K562 (cell line): ENCODE results near the gene LYRM1. TPM values are rescaled to one million over a fixed set of nuclear protein-coding genes. Genes with fewer than 3 reads are reported as not detected.

ENCODE experiments used
- ATAC-seq: fragments of 200-7000 bp; cut with Tn5 transposase; 3 replicates; pipeline ENCODE4 v1.9.1; 2020; ENCODE audit warnings: moderate library complexity
- BruUV-seq: library from RNA; stranded (reverse); fragments of 400-500 nt; replicated peaks from 2 replicates; lab custom pipeline; 2021; lab: Mats Ljungman, UMichigan
- CTCF ChIA-PET: fragments of 300-600 bp; formaldehyde crosslinking; extraction: SDS; loops from one replicate; lab custom pipeline; 2021; ENCODE audit warnings: low intra/inter-chr PET ratio; lab: Yijun Ruan, JAX
- POLR2A ChIA-PET: fragments of 300-600, 350-650 bp; sonication (Branson Sonifier 250); formaldehyde crosslinking; extraction: SDS; loops from one replicate; lab custom pipeline; 2021; ENCODE audit warnings: antibody characterized with exemption, inconsistent platforms; lab: Yijun Ruan, JAX
- DNase-seq, 4 experiments: peaks; one replicate each; pipeline versions ENCODE4 v3.0.0 to v3.0.0-alpha.2; 2011 to 2018; ENCODE audit warnings: low spot score in 3 of 4, mixed read lengths in 3 of 4; ENCODE audit errors: extremely low read depth in 1 of 4
- FAIRE-seq: peaks from 2 replicates; lab custom pipeline; 2011; peaks lifted over from hg19 to GRCh38; lab: Jason Lieb, UNC
- H2AFZ ChIP-seq: 2 replicates; pipeline ENCODE4 v1.6.0; 2011; ENCODE audit warnings: low read depth, low read length, control low read depth, inconsistent platforms
- H3K27ac ChIP-seq: fragments of 200-600 bp; 3 replicates; pipeline ENCODE4 v1.8.0; 2011; ENCODE audit warnings: low read depth, mild to moderate bottlenecking, control low read depth, inconsistent platforms, low read length, moderate library complexity, mixed read lengths; ENCODE audit errors: extremely low read depth
- H3K27me3 ChIP-seq, 2 experiments: fragments of 300-600 bp in 1 of 2; 2 replicates in 1 of 2; 3 replicates in 1 of 2; pipeline versions ENCODE4 v1.6.0 to v1.8.0; 2011; ENCODE audit warnings: inconsistent platforms in 2 of 2, low read length in 2 of 2, mild to moderate bottlenecking in 1 of 2, mixed read lengths in 1 of 2, moderate library complexity in 1 of 2; ENCODE audit not compliant: control insufficient read depth in 2 of 2, insufficient read depth in 2 of 2
- H3K36me3 ChIP-seq: fragments of 300-600 bp; 3 replicates; pipeline ENCODE4 v1.8.0; 2011; ENCODE audit warnings: mild to moderate bottlenecking, low read length, inconsistent platforms; ENCODE audit not compliant: control insufficient read depth, insufficient read depth
- H3K4me1 ChIP-seq, 2 experiments: fragments of 200-600 bp in 1 of 2; replicated peaks in 1 of 2; 2 replicates in 1 of 2; 3 replicates in 1 of 2; pipeline versions ENCODE4 v1.5.1 to v1.8.0; 2011; ENCODE audit warnings: inconsistent platforms in 2 of 2, low read length in 2 of 2, mild to moderate bottlenecking in 1 of 2, mixed read lengths in 1 of 2, moderate library complexity in 1 of 2; ENCODE audit not compliant: control insufficient read depth in 2 of 2, insufficient read depth in 2 of 2
- H3K4me2 ChIP-seq: 2 replicates; pipeline ENCODE4 v1.6.1; 2011; ENCODE audit warnings: low read length, control low read depth, inconsistent platforms, mixed read lengths; ENCODE audit not compliant: insufficient read depth
- H3K4me3 ChIP-seq: fragments of 200-600 bp; sonication (generic), shearing (Covaris generic); 2 replicates; pipeline ENCODE4 v1.5.1; 2016; ENCODE audit warnings: control low read depth, inconsistent platforms
- H3K79me2 ChIP-seq: fragments of 200-600 bp; 3 replicates; pipeline ENCODE4 v1.8.0; 2011; ENCODE audit warnings: low read length, inconsistent platforms; ENCODE audit not compliant: control insufficient read depth, insufficient read depth
- H3K9ac ChIP-seq, 2 experiments: 2 replicates each; pipeline versions ENCODE4 v1.6.0 to v1.6.1; 2011; ENCODE audit warnings: low read depth in 2 of 2, low read length in 2 of 2, control low read depth in 1 of 2, inconsistent platforms in 1 of 2, mild to moderate bottlenecking in 1 of 2, mixed read lengths in 1 of 2; ENCODE audit not compliant: insufficient read depth in 1 of 2
- H3K9me1 ChIP-seq: one replicate; pipeline ENCODE4 v1.6.0; 2011; ENCODE audit warnings: inconsistent platforms, mild to moderate bottlenecking, low read length, moderate library complexity; ENCODE audit not compliant: control insufficient read depth, insufficient read depth
- H3K9me3 ChIP-seq: replicated peaks from 2 replicates; pipeline ENCODE4 v1.5.1; 2011; ENCODE audit warnings: low read depth, low read length, inconsistent platforms; ENCODE audit not compliant: control insufficient read depth, insufficient read depth
- H4K20me1 ChIP-seq: replicated peaks from 2 replicates; pipeline ENCODE4 v1.6.1; 2011; ENCODE audit warnings: low read length, inconsistent platforms, mixed read lengths; ENCODE audit not compliant: control insufficient read depth, insufficient read depth
- HEY1 ChIP-seq: fragments of 250-450 bp; sonication (Bioruptor Pico); IDR thresholded peaks from 2 replicates; pipeline ENCODE4 v1.5.0; 2020; ENCODE audit warnings: mild to moderate bottlenecking, moderate library complexity, borderline replicate concordance
- IFI16 ChIP-seq: fragments of 250-450 bp; sonication (Bioruptor Pico); IDR thresholded peaks from 2 replicates; pipeline ENCODE4 v2.1.2; 2022; ENCODE audit warnings: mild to moderate bottlenecking, inconsistent platforms
- IRF2 ChIP-seq: sonication (generic); formaldehyde crosslinking; IDR thresholded peaks from 2 replicates; pipeline ENCODE4 v1.8.1; 2022; ENCODE audit warnings: mild to moderate bottlenecking, missing genetic modification reagents
- RBM22 ChIP-seq: fragments of 200-400 bp; formaldehyde crosslinking; IDR thresholded peaks from 2 replicates; pipeline ENCODE4 v1.6.1; 2018; ENCODE audit warnings: low read length, low read depth; ENCODE audit not compliant: poor library complexity, severe bottlenecking
- RCOR1 ChIP-seq, 2 experiments: IDR thresholded peaks; 2 replicates each; pipeline ENCODE4 v1.6.1; 2012; ENCODE audit warnings: low read depth in 2 of 2, low read length in 2 of 2, borderline replicate concordance in 1 of 2, improper control_type of control experiment in 1 of 2
- SIRT6 ChIP-seq: IDR thresholded peaks from one replicate; pipeline ENCODE4 v1.6.1; 2012; ENCODE audit warnings: low read depth, mild to moderate bottlenecking, control low read depth, inconsistent platforms, low read length, moderate library complexity
- SNAPC5 ChIP-seq: fragments of 250-450 bp; sonication (Bioruptor Pico); IDR thresholded peaks from 2 replicates; pipeline ENCODE4 v1.8.0; 2021; ENCODE audit warnings: moderate library complexity, mild to moderate bottlenecking, inconsistent platforms
- SRSF7 ChIP-seq: fragments of 200-400 bp; formaldehyde crosslinking; optimal IDR thresholded peaks from 2 replicates; pipeline ENCODE3; 2017; ENCODE audit warnings: mild to moderate bottlenecking, low read depth, low read length
- ZNF584 ChIP-seq: fragments of 200-800 bp; sonication (Bioruptor generic); IDR thresholded peaks from 2 replicates; pipeline ENCODE4 v1.6.1; 2016; ENCODE audit warnings: low read depth, mild to moderate bottlenecking, missing genetic modification characterization, missing compliant biosample characterization
- ZNF639 ChIP-seq, 2 experiments: fragments of 200-800 bp in 1 of 2; sonication (Bioruptor generic) in 1 of 2; sonication (generic) in 1 of 2; formaldehyde crosslinking in 1 of 2; IDR thresholded peaks in 1 of 2; conservative IDR thresholded peaks in 1 of 2; 2 replicates each; pipeline versions ENCODE4 v1.5.0 to v1.6.1; 2016 to 2020; ENCODE audit warnings: missing compliant biosample characterization in 1 of 2, missing genetic modification characterization in 1 of 2, missing genetic modification reagents in 1 of 2
- ZNF696 ChIP-seq: fragments of 250-450 bp; sonication (Bioruptor Pico); conservative IDR thresholded peaks from 2 replicates; pipeline ENCODE4 v1.4.0; 2020; ENCODE audit warnings: mild to moderate bottlenecking, moderate library complexity
- WGBS: fragments of 100-300 bp; shearing (Covaris generic); methylation state at CpG from one replicate; pipeline ENCODE4 v1.1.6; 2016; ENCODE audit warnings: low coverage, mixed read lengths; ENCODE audit not compliant: insufficient coverage; ENCODE audit errors: missing lambda C conversion rate; 5-methylcytosine and 5-hydroxymethylcytosine counted together
- in situ Hi-C: fragments of 300-500 bp; cut with MboI; formaldehyde crosslinking; loops from 4 replicates; pipeline ENCODE4 v1.15.0; 2018; ENCODE audit warnings: inconsistent platforms, mixed read lengths
- intact Hi-C: fragments of 100-400 bp; cut with micrococcal nuclease; formaldehyde crosslinking; loops from 2 replicates; pipeline ENCODE4 v1.14.2; 2022
- polyA plus RNA-seq, 8 experiments: library from polyadenylated mRNA; depleted of rRNA in 4 of 8; stranded (reverse) in 5 of 8; unstranded in 3 of 8; fragments of >200 nt; fragmentation: Nextera tagmentation in 2 of 8; fragmentation: Illumina TruSeq in 1 of 8; extraction: Ambion mirVana in 2 of 8; extraction: Trizol in 1 of 8; gene quantifications; 2 replicates each; pipeline versions ENCODE4 v1.2.1 to v1.2.3, GENCODE V29; 2011 to 2014; ENCODE audit warnings: inconsistent platforms in 1 of 8, missing spikeins in 1 of 8
- total RNA-seq, 7 experiments: library from RNA; depleted of rRNA in 6 of 7; stranded (reverse); fragments of >200 nt in 6 of 7; fragmentation: Illumina TruSeq in 2 of 7; extraction: Trizol in 2 of 7; gene quantifications; 2 replicates each; pipeline versions ENCODE4 v1.2.1 to v1.2.3, GENCODE V29; 2011 to 2021; ENCODE audit warnings: low replicate concordance in 1 of 7
- TF ChIP-seq, protein P1 (sequence below), 3 experiments: fragments of 200-800 bp in 1 of 3; sonication (Bioruptor generic) in 1 of 3; sonication (generic) in 1 of 3; formaldehyde crosslinking in 1 of 3; IDR thresholded peaks; 2 replicates each; pipeline versions ENCODE4 v1.6.1 to v1.8.0; 2016 to 2022; ENCODE audit warnings: mild to moderate bottlenecking in 2 of 3, missing compliant biosample characterization in 2 of 3, missing genetic modification characterization in 2 of 3, missing genetic modification reagents in 1 of 3

Gene LYRM1
- total and polyA plus RNA-seq, 9 of the 15 experiments (the other 6 are each of a cell fraction or from before 2014, with no cell fraction given), result 17.5 to 44.1 (median 32.7) TPM

DNA sequence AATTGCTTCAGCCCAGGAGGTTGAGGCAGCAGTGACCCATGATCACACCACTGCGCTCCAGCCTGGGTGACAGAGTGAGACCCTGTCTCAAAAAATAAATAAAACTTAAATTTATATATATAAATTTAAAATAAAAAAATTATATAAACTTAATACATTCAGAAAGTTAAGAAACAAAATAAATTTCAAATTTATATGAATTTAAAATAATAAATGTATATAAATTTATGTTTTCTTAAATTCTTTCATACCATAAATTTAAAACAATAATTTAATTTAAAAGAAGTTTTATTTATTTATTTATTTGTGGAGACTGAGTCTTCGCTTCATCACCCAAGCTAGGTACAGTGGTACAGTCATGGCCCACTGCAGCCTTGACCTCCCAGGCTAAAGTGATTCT is 20.2 kb downstream of the LYRM1 start (continued):
- TF ChIP-seq IRF2 (CRISPR knock-in tag), result no peak

DNA sequence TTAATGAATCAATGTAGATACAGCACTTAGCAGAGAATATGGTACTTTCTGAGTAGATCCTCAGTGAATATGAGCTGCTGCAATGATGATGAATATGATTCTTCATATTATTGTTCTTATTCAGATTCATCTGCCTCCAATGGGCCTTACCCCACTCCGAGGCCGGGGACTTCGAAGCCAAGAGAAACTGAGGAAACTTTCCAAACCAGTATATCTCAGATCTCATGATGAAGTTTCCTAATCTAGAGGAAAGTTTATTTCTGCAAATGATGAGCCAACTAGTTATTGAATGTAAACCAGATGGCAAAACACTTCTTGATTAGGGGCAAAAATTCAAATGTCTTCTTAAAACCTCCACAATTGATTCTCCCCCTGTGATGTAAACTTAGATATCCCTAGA is 23.3 kb downstream of the LYRM1 start:
- intact Hi-C loops, result no loop called here
- 90% methylated on average over 3 of the region's 3 CpGs for WGBS
- H3K36me3 ChIP-seq, result no peaks in the 10 kb centered on the region
- no peak overlapping the region for H3K4me2 ChIP-seq
- no peak overlapping the region for H3K4me3 ChIP-seq
- H3K27me3 ChIP-seq, result no peaks in the 10 kb centered on the region
- H2AFZ ChIP-seq, result no peak overlapping the region
- in situ Hi-C loops, result no loop called here
- no TSS peak for BruUV-seq
- H3K9me1 ChIP-seq, result no peaks in the 10 kb centered on the region
- H4K20me1 ChIP-seq, result no peaks in the 10 kb centered on the region
- DNase-seq (no peak), ATAC-seq (no peak), FAIRE-seq (no peak)
- peaks cover 0 to 5% of the 10 kb centered on the region in 2 experiments; a peak in 2 of 5 replicates for H3K4me1 ChIP-seq
- TF ChIP-seq ZNF696 (CRISPR knock-in tag) (no peak), HEY1 (CRISPR knock-in tag) (no peak), SNAPC5 (no peak), RBM22 (no peak), ZNF639 (CRISPR knock-in tag; conservative IDR thresholded peaks at IDR 0.05 in 1 of 2, IDR thresholded peaks at IDR 0.05 in 1 of 2) (no peak), ZNF584 (CRISPR knock-in tag) (no peak), SRSF7 (no peak), SIRT6 (no peak), RCOR1 (IDR thresholded peaks at IDR 0.05; ENCODE audit: borderline replicate concordance in 1 of 2, low read depth in 2 of 2, low read length in 2 of 2) (no peak), IFI16 (no peak)
- TF ChIP-seq, protein P1, sequence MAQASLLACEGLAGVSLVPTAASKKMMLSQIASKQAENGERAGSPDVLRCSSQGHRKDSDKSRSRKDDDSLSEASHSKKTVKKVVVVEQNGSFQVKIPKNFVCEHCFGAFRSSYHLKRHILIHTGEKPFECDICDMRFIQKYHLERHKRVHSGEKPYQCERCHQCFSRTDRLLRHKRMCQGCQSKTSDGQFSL (CRISPR knock-in tag; IDR thresholded peaks at IDR 0.05), result no peak
- TF ChIP-seq, protein P1 (tag; IDR thresholded peaks at IDR 0.05), result no peak
- H3K9ac ChIP-seq, result no peak overlapping the region
- H3K79me2 ChIP-seq, result no peaks in the 10 kb centered on the region
- POLR2A ChIA-PET, result interaction anchor here (1.6 kb wide), 1 partner anchor 14 kb away, joined by 5 read pairs; no protein-coding TSS in a partner anchor
- H3K9me3 ChIP-seq, result no peaks in the 10 kb centered on the region
- no peak overlapping the region for H3K27ac ChIP-seq
- CTCF ChIA-PET, result no interaction called here
